Stomach (tissue), 4 donors: ENCODE data around the gene USP35.

Experiments used
- CTCF ChIP-seq, 7 experiments: fragments of 450-650 bp in 4 of 7; fragments of 200-600 bp in 3 of 7; sonication (generic) in 3 of 7; IDR thresholded peaks; one replicate each; pipeline ENCODE4 v1.5.1; 2016 to 2019; ENCODE audit warnings: antibody characterized with exemption in 7 of 7, control low read depth in 2 of 7, mild to moderate bottlenecking in 1 of 7
- EP300 ChIP-seq: sonication (generic); formaldehyde crosslinking; IDR thresholded peaks from one replicate; pipeline ENCODE4 v1.6.1; 2017; ENCODE audit warnings: antibody characterized with exemption
- POLR2A ChIP-seq, 4 donors: fragments of 450-650 bp; IDR thresholded peaks; one replicate each; pipeline ENCODE4 v1.6.1; 2016; ENCODE audit warnings: antibody characterized with exemption in 4 of 4, control low read depth in 2 of 4, mild to moderate bottlenecking in 1 of 4, moderate library complexity in 1 of 4

DNA sequence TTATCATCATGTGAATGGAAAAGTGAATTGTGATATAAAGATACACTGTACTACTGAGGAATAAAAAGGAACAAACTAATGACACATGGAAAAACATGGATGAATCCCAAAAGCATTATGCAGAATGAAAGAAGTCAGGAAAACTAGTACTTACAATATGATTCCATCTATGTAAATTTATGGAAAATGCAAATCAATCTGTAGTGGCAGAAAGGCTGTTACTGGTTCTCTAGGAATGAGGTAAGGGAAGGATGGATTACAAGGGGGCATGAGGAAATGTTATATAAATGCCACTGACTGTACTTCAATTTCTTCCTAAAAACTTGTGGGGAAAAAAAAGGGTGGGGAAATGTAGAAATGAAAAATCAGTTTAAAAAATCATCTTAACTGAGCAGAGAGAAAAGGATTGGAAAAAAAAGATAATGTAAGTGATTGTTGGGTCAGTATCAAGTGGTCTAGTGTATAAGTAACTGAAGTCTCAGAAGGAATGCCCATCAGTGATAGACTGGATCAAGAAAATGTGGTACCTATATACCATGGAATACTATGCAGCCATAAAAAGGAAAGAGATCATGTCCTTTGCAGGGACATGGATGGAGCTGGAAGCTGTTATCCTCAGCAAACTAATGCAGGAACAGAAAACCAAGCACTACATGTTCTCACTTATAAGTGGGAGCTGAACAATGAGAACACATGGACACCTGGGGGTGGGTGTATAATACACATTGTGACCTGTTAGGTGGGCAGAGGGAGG is 48.8 kb downstream of the USP35 start:
- no peak for TF ChIP-seq EP300
- no peak for TF ChIP-seq POLR2A (IDR thresholded peaks at IDR 0.05)
- TF ChIP-seq CTCF (IDR thresholded peaks at IDR 0.05): no peak
